Pulmonary artery endothelial cell (primary cell): Measurements from ENCODE around the gene CLDND1. TPM values are rescaled to one million over a fixed set of nuclear protein-coding genes. Genes with fewer than 3 reads are reported as not detected.
"Not testable (repeated sequence)": the region's sequence is repeated elsewhere in the genome, so short reads cannot be mapped to it uniquely, and the experiment has no call there.

Experiments used
- DNase-seq: peaks from one replicate; pipeline ENCODE4 v3.0.0-alpha.2; 2011; ENCODE audit warnings: low read depth, low spot score
- total RNA-seq: library from RNA; depleted of rRNA; stranded (reverse); fragments of >200 nt; gene quantifications from 2 replicates; pipeline ENCODE4 v1.2.3, GENCODE V29; 2014

The CLDND1 gene
- total RNA-seq: 93.3 and 138 TPM in 2 replicates

DNA sequence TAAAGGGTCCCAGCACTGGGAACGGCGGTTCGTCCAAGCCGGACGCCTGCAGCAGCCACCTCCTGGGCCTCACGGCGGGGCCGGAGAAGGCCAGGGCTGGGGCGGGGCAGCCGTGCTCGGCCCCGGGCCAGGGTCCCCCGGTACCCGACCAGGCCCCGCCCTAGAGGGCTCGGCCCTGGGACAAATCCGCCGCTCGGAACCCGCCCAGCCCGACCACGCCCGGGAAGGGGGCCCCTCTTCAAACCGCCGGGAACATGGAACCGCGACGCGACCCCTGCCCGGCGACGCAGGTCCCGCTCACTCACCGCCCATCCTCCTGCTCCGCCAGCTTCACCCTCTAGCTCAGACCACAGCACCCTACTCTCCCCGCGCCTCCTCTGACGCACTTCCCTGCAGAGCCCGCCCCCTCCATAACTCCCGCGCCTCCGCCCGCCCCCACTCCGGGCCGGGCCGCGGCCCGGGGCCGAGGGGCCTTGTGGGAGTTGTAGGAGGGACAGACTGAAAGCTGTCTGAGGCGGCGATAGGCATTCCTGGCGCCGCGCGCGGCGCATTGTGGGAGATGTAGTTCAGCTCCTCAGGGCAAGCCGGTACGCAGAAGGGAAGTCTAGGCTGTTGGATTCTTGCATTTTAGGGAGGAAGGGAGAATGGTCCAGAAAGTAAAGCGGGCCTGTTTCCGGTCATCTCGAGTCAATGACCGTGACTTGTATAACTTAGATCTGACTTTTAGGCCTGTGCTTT, at the start of gene CLDND1:
Gene CLDND1, minus strand, starts transcription at position 359 of the 738 bp plus-strand sequence. CDS start 1,478 bp downstream, outside the sequence.
- peak; percentile 85 for DNase-seq

DNA sequence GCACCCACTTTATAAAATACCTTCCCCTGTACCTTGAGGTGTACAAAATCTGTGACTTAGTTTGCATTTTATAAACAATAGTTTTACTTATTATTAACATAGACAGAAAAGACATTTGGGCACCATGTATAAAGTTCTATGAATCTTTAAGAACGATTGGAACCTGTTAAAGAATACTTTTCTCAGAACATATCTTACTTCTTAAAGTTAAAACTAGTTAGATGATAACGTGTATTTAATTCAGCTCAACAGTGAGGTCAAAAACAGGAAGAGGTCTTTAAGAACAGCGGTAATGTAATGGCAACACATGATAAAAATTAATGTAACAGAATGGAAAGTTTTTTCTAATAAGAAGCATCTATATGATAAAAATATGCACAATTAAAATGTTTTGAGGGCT, 45.7 kb upstream of the CLDND1 start:
- DNase-seq: no peak

DNA sequence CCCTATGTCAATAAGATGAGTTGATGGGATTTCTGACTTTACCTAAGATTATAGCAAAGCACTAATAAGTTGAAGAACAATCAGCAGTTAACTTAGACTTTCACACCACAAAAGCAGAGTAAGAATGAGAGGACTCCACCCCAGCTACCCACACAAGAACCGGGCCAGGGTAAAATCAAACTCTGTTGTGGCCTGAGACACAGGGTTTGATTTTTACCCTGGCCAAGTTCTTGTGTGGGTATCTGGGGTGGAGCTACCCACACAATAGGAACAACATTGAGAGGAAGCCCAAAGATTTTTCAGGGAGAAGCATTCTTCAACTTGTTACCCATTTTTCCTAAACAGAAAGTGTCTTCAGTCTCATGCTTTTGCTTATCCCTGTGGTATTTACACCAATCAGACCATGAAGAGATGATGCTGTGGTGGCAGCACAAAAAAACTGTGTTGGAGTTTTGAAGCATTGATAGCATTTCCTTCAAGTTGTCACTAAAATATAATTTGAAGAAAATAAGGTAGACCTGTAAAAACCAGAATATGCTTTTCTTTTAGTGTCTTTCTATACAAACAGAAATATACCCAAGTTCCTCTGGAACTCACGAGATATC, 45.1 kb upstream of the CLDND1 start:
- no peak for DNase-seq

DNA sequence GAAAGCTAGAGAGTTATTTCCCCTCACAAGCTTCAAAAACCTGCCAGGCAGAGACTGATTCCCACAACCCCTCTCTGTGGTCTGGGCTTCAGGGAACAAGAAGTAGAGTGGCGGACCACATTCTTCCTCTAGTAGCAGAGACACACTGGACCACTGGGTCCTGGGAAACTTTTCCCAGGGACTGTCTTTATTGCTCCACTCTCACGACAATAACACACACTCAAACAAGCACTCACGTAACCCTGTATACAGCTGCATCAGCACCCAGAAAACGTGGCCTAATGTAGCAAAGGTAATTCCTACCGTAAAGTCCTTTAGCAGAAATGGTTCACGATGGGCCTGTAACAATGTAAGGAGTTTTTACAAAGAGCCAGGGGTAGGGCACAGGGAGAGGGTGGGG, 43.1 kb upstream of the CLDND1 start:
- no peak for DNase-seq

DNA sequence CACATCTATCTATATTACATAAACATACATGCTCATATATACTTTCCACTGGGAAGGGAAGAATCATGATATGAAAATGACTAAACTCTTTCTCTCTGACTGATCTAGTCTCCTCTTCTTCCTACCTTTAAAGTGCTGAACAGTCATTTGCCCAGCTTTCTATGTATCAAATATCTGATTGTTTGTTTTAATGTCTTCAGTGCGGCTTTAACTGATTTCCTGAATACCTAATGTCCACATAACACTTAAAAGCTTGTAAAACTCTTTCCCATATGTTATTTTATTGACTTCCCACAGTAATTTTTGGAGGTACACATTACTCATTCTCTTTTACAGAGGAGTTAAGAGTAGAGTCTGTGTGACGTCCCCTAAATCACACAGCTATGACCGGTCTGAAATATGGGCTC, 42.5 kb upstream of the CLDND1 start:
- no peak for DNase-seq

DNA sequence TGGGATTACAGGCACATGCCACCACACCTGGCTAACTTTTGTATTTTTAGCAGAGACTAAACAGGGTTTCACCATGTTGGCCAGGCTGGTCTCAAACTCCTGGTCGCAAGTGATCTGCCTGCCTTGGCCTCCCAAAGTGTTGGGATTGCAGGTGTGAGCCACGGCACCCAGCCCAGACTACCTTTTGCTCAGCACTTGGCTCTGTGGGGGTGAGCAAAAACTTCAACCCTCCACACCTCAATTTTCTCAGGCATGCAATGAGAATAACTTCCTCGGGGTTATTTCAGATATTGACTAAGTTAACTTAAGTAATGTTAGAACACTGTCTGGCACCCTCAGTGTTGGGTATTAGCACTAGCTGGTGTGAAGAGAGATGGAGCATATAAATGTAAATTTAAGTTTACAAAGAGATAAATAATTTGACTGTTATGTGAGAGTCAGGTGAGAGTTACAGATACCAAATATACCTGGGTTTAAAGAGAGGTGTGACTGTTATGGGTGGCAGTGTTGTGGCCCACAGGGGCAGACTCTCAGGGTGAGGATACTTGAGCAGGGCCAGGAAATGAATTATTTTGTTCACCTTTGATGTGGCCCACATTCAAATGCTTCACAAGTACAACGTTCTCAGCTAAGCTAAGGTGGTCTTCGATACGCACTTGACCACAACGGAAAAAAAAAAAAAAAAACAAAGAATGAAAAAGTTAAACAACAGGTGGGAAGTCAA, 41.7 kb upstream of the CLDND1 start:
- no peak for DNase-seq

DNA sequence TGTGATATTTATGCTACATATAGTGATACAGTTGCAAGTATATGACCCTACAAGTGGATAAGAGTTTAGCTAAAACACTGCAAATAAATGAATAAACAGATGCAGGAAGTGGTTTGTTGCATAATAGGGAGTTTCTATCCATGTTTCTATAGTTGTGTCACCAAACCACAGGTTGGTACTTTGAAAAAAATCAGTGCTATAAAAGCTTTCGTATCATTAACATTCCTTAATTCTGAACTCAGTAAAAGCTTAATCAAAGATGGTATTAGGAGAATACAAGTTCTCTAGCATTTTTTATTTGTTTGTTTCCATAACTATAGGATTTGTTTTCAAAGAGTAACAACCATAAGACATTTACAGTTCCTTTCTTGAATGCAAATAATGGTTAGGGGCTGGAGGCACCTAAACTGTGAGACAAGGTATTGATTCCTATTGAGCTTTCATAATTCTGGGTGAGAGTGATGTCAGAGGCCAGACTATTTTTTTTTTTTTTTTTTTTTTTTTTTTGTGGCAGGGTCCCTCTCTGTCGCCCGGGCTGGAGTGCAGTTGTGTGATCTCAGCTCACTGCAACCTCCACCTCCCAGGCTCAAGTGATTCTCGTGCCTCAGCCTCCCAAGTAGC, 41.1 kb upstream of the CLDND1 start:
- DNase-seq: no peak

DNA sequence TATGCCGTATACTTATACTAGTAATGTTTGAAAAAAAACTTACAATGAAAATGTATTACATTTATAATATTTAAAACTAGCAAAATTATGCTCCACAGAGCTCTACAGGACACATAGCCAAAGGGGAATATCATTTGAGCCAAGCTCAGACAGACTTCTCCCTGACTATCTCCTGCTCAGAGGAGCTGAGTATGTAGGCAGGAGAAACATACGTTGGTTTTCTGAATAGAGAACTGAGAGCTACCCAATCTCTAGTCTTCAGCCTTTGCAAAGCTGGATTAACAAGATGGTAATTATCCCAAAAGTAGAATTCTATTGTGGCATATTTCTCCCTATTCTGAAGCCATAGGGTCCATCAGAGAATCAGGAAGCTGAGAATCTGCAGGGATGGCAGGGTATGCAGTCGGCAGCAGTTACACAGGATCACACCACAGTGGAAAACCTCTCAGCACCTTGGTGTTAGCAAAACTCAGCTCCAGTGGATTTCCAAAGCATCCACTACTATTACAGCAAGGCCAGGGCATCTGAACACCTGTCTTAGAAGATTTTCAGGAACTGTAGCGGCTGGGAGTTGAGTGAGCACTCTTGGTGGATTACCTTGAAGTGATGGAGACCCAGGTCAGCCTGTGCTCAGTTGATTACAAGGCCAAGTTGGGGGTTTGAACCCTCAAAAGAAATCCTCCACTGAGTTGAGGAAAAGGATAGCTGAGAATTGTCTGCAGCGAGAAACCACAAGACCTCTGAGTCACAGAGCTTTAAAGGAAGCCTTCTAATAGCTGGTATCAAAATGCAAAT, 39.2 kb upstream of the CLDND1 start:
- no peak for DNase-seq

DNA sequence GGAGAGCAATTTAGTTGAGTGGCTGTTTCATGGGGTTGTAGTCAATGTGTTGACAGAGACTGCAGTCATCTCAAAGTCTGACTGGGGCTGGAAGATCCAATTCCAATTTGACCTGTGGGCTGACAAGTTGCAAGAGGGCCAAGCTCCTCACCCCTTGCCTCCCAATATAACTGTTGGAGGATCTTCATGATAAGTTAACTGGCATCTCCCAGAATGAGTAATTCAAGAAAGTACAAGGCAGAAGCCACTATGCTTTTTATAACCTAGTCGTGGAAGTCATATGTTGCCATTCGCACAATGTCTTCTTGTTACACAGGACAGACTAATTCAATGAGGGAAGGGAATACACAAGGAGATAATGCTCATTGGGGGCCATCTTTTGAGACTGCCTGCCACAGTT, 38.2 kb upstream of the CLDND1 start:
- DNase-seq: no peak

DNA sequence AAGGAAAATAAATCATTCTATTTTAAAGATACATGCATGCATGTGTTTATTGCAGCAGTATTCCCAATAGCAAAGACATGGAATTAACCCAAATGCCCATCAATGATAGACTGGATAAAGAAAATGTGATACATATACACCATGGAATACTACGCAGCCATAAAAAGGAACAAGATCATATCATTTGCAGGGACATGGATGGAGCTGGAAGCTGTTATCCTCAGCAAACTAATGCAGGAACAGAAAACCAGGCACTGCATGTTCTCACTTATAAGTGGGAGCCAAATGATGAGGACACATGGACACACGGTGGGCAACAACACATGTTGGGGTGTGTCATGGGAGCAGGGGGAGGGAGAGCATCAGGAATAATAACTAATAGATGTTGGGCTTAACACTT, 37.1 kb upstream of the CLDND1 start:
- not testable (repeated sequence) for DNase-seq

DNA sequence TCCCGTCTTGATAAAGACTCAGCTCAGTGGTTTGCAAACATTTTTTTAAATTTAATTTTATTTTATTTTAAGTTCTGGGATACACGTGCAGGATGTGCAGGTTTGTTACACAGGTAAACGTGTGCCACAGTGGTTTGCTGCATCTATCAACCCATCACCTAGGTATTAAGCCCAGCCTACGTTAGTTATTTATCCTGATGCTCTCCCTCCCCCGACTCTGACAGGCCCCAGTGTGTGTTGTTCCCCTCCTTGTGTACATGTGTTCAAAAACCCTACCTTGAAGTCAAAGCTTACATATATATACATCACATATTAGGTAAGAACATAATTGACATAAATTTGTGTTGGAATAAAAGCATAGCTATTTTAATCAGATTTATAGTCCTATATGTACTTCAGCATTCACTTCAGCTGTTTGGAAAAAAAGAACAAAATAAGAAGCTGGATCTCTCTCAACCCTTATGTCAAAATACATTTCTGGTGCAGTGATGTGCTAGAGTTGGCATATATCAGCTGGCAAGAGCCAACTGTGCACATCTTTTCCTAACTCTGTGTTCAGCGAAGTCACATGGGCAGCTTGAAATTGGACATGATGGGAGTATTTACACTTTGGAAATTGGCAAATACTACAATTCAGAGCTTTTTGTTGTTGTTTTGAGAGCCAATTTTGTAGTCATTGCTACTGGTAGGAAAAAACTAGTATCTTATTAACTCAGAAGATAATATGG, 35.6 kb upstream of the CLDND1 start:
- no peak for DNase-seq

DNA sequence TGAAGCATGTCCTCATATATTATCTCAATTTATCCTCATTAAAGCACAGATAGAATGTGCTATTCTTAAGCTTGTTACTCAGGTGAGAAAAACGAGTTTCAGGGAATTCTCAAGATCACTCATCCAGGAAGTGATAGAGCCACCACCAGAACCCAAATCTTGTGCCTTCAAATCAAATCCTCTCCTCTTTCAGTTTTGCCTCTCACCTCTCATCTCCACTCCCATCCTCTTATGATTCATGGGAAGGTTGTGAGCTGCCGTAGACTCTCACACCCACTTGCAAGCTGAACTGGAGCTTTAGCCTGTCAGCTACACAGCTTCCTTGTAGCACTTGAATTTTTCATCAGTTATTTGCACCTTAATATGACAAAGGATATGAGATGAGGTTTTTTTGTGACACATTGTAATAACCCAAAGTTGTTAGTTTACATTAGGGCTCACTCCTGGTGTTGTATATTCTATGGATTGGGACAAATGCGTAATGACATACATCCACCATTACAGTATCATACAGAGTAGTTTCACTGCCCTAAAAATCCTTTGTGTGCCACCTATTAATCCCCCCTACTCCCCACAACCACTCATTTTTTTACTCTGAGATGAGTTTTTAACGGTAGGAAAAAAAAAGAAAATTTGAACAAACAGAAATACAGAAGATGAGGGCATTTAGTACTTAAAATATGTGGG, 34.8 kb upstream of the CLDND1 start:
- DNase-seq: no peak

DNA sequence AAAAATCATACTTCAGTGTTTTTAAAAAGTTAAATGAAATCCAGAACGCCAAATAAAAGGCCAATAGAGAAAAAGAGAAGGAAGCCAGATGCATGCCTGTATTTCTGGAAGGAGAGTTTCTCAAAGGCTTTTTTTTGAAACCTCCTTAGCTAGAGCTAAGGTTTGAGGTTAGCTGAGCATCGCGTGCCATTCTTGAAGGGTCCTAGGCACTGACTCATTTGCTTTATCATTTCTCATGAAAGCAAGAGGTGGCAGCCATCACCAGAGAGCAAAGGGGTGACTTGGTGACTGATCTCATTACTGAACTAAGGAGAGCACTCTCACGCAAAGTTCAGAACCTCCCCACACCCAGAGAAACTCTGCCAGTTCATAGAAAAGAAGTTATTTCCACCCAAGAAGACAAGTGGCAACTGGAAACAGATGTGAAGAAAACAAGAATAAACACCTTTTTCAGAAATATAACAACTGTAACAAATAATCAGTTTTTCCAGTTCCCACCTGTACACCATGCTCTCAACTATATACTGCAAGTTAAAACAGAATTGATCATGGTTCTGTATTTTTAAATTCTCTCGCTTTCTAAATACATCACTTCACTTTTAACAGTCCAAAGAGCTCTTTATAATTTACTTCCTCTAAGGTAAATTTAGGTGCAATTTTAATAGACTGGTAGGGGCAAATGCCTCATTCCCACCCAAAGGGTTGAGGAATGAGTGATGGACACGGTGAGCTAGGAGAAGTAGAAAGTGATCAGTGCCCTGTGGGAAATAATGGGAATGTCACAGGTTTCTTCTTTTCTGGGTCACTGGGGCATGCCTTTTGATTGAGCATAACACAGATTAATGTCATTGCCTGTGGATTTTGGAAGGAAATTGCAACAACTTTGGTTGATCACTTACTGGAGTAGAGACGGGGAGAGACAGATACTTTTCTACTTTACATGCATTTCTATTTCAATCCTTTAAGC, 33.7 kb upstream of the CLDND1 start:
- no peak for DNase-seq

DNA sequence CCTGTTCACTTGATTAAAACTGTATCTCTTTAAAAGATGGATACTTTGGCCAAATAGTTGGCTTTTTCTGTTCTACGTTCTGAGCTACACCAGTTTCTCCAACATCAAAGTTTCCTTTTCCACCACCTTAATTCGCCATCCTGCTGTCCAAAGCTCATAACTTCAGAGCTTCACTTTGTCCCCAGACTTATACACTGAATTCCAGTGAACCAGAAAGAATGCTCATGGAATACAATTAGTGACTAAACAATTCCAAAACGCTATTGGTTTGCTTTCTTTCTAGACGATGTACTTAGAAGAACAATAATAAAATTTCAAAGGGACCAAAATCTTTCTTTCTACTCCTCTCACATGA, 32.3 kb upstream of the CLDND1 start:
- DNase-seq: no peak

DNA sequence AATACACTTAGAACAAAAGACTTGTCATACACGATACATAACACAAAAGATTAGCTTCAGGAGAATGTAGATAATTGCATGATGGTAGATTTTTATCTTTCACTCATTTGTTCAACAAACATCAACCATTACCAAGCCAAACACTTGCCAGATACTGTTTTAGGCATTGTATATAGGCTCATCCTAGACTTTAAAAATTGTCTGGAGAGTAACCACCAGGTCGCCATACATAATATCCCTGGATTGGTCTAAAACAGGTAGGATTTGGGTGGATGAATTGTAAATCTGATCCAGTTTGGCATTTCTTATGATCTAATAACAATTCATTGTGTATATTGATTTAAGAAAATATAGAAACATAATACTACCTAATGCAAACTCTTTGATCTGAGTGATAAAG, 31.9 kb upstream of the CLDND1 start:
- DNase-seq: no peak

DNA sequence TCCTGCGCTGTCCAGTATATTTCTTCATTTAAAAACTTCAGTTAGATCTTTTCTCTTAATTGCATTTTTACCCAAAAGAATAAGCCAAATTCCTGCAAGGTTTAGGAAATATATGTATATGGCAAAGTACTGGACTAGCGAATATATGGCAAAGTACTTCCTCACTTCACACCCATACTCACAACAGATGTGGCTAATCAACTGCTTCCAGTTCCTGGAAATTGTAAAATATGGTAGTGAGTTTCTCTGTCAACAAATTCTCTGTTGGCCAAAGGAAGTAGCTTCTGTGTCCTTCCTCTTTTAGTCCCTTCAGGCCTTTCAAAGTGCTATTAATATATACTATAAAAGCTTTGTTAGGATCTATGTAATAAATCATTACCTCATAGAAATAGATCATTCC, 31.1 kb upstream of the CLDND1 start:
- DNase-seq: no peak

DNA sequence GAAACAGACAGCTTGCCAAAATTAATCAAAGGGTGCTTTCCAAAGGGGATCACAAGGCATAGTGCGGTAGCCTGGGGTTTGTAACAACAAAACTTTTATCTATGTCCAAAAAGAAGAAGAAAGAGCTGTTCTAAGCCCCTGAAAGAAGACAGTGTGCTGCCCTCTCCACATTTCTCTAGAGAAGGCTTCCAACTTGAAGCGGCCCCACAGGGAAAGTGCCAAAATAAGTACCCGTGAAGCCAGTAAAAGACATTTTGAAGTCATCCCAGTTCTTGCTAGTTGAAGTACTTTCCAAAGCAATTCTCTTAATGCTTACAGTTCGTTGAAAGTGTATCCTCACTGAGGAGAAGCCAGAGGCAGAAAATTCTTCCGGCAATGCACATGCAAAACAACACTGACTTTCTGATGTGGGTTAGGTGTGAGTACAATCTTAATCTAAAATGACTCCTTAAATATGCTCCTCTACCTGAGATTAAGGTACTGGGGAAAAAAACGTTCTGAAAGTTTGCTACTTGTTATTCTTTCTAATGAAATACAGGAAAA, 30.4 kb upstream of the CLDND1 start:
- DNase-seq: no peak

DNA sequence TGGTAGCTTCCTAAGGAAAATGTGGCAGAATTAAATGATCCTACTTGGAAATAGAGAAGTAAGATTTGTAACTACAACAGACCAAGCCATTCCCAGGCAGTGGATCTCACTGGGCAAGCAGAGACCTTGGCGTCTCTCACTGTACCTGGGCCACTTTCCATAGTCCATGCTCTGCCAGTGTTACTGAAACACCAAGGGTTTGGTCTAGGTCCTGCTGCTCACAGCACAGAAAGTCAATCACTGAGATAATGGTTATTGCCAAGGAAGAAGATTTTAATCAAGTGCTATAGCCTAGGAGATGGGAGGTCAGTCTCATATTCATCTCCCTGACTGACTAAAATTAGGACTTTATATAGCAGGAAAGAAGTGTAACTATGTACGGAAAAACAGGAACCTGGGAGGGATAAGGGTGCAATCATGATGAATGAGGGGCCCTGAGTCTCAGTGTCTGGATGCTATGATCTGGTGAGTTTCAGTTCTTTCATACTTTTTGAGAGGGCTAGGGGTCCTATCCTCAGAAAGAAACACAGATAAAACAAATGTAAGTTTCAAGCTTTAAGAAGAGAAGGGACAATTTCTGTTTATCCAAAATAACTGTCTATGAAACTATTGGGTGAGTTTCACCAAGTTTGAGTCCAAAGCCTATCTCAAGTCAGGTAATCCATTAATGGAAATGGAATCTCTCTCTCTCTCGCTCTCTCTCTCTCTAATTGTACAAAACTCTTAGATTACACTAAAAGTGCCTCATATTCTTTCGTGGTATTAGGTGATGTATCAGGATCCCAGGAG, 29.7 kb upstream of the CLDND1 start:
- DNase-seq: no peak
